OCI-LY1 (cell line): ENCODE data around the gene RGS13.

Experiments used
- H2AFZ ChIP-seq: fragments of 200-600 bp; sonication (generic), shearing (Covaris generic); 2 replicates; pipeline ENCODE4 v1.6.0; 2014; ENCODE audit warnings: antibody characterized with exemption, mild to moderate bottlenecking, low read length
- H3F3A ChIP-seq: fragments of 200-600 bp; sonication (generic), shearing (Covaris generic); 2 replicates; pipeline ENCODE4 v1.6.0; 2014; ENCODE audit warnings: mild to moderate bottlenecking, antibody characterized with exemption, low read length, moderate library complexity; ENCODE audit not compliant: insufficient read depth
- H3K27ac ChIP-seq: fragments of 200-600 bp; sonication (generic); 2 replicates; pipeline ENCODE4 v1.5.1; 2014; ENCODE audit warnings: low read length, mixed run types, mild to moderate bottlenecking, low read depth; ENCODE audit not compliant: poor library complexity, severe bottlenecking
- H3K27me3 ChIP-seq: fragments of 200-600 bp; sonication (generic); 2 replicates; pipeline ENCODE4 v1.6.0; 2014; ENCODE audit warnings: antibody characterized with exemption, mild to moderate bottlenecking, low read length, moderate library complexity; ENCODE audit not compliant: insufficient read depth
- H3K36me3 ChIP-seq: fragments of 200-600 bp; sonication (generic); 2 replicates; pipeline ENCODE4 v1.6.1; 2014; ENCODE audit warnings: mild to moderate bottlenecking, antibody characterized with exemption, low read length, moderate library complexity, mixed read lengths; ENCODE audit not compliant: insufficient read depth
- H3K4me1 ChIP-seq: fragments of 200-600 bp; sonication (generic); 2 replicates; pipeline ENCODE4 v1.5.1; 2014; ENCODE audit warnings: mild to moderate bottlenecking, low read length, moderate library complexity; ENCODE audit not compliant: insufficient read depth, severe bottlenecking
- H3K4me2 ChIP-seq: fragments of 200-600 bp; sonication (generic), shearing (Covaris generic); 2 replicates; pipeline ENCODE4 v1.6.1; 2014; ENCODE audit warnings: low read length
- H3K4me3 ChIP-seq: fragments of 200-600 bp; sonication (generic); 2 replicates; pipeline ENCODE4 v1.5.1; 2014; ENCODE audit warnings: low read length, low read depth, mild to moderate bottlenecking, mixed read lengths; ENCODE audit not compliant: poor library complexity, severe bottlenecking
- H3K79me2 ChIP-seq: fragments of 200-600 bp; shearing (Covaris generic); 2 replicates; pipeline ENCODE4 v1.6.1; 2016; ENCODE audit warnings: mixed run types, low read length, mixed read lengths; ENCODE audit not compliant: insufficient read depth
- H3K9ac ChIP-seq: fragments of 200-600 bp; sonication (generic), shearing (Covaris generic); 2 replicates; pipeline ENCODE4 v1.6.1; 2014; ENCODE audit warnings: mild to moderate bottlenecking, low read length, mixed read lengths
- H3K9me2 ChIP-seq: fragments of 200-600 bp; sonication (generic), shearing (Covaris generic); 2 replicates; pipeline ENCODE4 v1.6.1; 2014; ENCODE audit warnings: low read depth, mild to moderate bottlenecking, low read length, mixed read lengths
- H3K9me3 ChIP-seq: fragments of 200-600 bp; shearing (Covaris generic); 2 replicates; pipeline ENCODE4 v1.6.1; 2014; ENCODE audit warnings: low read length, mixed read lengths
- H4K20me1 ChIP-seq: fragments of 200-600 bp; sonication (generic), shearing (Covaris generic); 2 replicates; pipeline ENCODE4 v1.6.0; 2016; ENCODE audit warnings: mild to moderate bottlenecking, low read length; ENCODE audit not compliant: insufficient read depth
- EZH2 ChIP-seq: fragments of 200-600 bp; sonication (generic), shearing (Covaris generic); IDR thresholded peaks from 2 replicates; pipeline ENCODE4 v1.8.0; 2017; ENCODE audit warnings: borderline replicate concordance, mixed run types, mild to moderate bottlenecking, antibody characterized with exemption, low read length, moderate library complexity, mixed read lengths
- TF ChIP-seq, protein P1 (sequence below): fragments of 200-600 bp; sonication (generic), shearing (Covaris generic); IDR thresholded peaks from 2 replicates; pipeline ENCODE4 v1.5.1; 2017; ENCODE audit warnings: mild to moderate bottlenecking, antibody characterized with exemption, low read length, moderate library complexity, mixed read lengths

Gene RGS13

DNA sequence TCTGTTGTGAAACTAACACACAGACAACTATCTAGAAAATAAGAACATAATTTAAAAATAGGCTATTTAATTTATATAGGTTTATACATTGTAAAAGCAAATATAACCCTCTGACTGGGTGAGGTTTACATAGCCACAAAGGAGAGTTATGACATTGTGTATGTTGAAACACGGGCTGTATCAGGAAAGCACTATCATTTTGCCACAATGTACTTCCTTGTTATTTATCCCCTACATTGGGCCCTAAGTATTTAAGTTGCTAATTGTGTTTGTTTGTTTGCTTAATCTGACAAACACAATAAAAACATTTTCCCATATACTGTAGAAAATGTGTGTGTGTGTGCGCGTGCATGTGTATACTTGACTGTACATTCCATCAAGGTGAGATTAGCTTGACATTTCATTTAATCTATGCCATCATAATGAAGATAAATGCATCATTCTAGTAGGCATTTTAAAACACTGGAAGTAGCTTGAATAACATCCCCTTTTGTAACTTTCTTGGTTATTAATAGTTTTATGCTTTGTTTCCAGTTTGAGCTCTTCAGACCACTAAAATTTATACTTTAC is 72.1 kb downstream of the RGS13 start:
- Histone ChIP-seq H3K79me2 (no peaks in the 10 kb centered on the region), H3K9me3 (no peaks in the 10 kb centered on the region), H3K36me3 (no peaks in the 10 kb centered on the region), H3K9me2 (no peaks in the 10 kb centered on the region), H3K9ac (no peak overlapping the region), H4K20me1 (no peaks in the 10 kb centered on the region), H3K27ac (no peak overlapping the region), H3K4me1 (no peaks in the 10 kb centered on the region), H3K4me2 (no peak overlapping the region), H3K4me3 (no peak overlapping the region), H2AFZ (no peak overlapping the region), H3F3A (no peaks in the 10 kb centered on the region), H3K27me3 (no peaks in the 10 kb centered on the region)
- TF ChIP-seq EZH2: no peak
- TF ChIP-seq, protein P1, sequence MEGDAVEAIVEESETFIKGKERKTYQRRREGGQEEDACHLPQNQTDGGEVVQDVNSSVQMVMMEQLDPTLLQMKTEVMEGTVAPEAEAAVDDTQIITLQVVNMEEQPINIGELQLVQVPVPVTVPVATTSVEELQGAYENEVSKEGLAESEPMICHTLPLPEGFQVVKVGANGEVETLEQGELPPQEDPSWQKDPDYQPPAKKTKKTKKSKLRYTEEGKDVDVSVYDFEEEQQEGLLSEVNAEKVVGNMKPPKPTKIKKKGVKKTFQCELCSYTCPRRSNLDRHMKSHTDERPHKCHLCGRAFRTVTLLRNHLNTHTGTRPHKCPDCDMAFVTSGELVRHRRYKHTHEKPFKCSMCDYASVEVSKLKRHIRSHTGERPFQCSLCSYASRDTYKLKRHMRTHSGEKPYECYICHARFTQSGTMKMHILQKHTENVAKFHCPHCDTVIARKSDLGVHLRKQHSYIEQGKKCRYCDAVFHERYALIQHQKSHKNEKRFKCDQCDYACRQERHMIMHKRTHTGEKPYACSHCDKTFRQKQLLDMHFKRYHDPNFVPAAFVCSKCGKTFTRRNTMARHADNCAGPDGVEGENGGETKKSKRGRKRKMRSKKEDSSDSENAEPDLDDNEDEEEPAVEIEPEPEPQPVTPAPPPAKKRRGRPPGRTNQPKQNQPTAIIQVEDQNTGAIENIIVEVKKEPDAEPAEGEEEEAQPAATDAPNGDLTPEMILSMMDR: no peak

DNA sequence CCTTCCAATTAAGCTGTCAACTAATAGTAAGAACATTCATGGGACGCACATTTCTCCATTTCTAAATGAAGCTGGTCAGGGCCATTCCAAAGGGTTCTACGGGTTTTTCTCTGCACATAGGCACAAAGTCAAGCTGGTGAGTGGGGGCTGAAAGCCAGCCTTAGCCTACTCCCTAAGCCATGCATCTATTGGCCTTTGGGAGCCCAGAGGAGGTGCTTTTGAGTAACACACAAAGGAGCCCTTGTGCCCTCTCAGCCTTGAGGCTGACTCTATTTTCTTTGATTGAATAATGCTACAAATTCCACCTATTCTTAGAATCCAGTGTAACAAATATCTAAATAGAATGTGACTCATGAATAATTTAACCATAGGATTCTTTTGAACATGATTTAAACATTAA is 73.6 kb downstream of the RGS13 start:
- Histone ChIP-seq H3K4me3 (no peak overlapping the region), H3K36me3 (no peaks in the 10 kb centered on the region), H3K4me2 (no peak overlapping the region), H3F3A (no peaks in the 10 kb centered on the region), H2AFZ (no peak overlapping the region), H3K27me3 (no peaks in the 10 kb centered on the region), H3K4me1 (no peaks in the 10 kb centered on the region), H3K9me2 (no peaks in the 10 kb centered on the region), H3K9ac (no peak overlapping the region), H4K20me1 (no peaks in the 10 kb centered on the region), H3K9me3 (no peaks in the 10 kb centered on the region), H3K27ac (no peak overlapping the region), H3K79me2 (no peaks in the 10 kb centered on the region)
- TF ChIP-seq, protein P1: no peak
- TF ChIP-seq EZH2: no peak
